Cardiac muscle cell (in vitro differentiated cells and primary cell): Measurements from ENCODE around the gene PRKAG2. TPM values are rescaled to one million over a fixed set of nuclear protein-coding genes. Genes with fewer than 3 reads are reported as not detected.

Experiments used
- DNase-seq, 2 donors: peaks; one replicate each; pipeline versions ENCODE4 v3.0.0 to v3.0.0-alpha.2; 2010 to 2017; ENCODE audit warnings: low read depth in 1 of 2, low spot score in 1 of 2
- H3K27ac ChIP-seq: fragments of 200-600 bp; sonication (generic); 2 replicates; pipeline ENCODE4 v1.5.1; 2016
- H3K27me3 ChIP-seq: fragments of 200-600 bp; sonication (generic); 2 replicates; pipeline ENCODE4 v1.6.0; 2016; ENCODE audit warnings: control low read depth
- H3K36me3 ChIP-seq: fragments of 200-600 bp; sonication (generic); 2 replicates; pipeline ENCODE4 v1.5.1; 2016; ENCODE audit warnings: control low read depth
- H3K4me1 ChIP-seq: fragments of 200-600 bp; sonication (generic); 2 replicates; pipeline ENCODE4 v1.8.1; 2017; ENCODE audit warnings: low read depth, mild to moderate bottlenecking, mixed run types
- H3K4me3 ChIP-seq: fragments of 200-600 bp; sonication (generic); 2 replicates; pipeline ENCODE4 v1.5.1; 2016; ENCODE audit warnings: mild to moderate bottlenecking
- H3K9me3 ChIP-seq: fragments of 200-600 bp; sonication (generic); 2 replicates; pipeline ENCODE4 v1.5.1; 2017; ENCODE audit warnings: low read depth, mild to moderate bottlenecking, control low read depth
- polyA plus RNA-seq: library from polyadenylated mRNA; unstranded; fragments of >200 nt; fragmentation: Nextera tagmentation; extraction: Ambion mirVana; gene quantifications from 2 replicates; pipeline ENCODE4 v1.2.1, GENCODE V29; 2016
- total RNA-seq: library from RNA; depleted of rRNA; stranded (reverse); fragments of >200 nt; gene quantifications from 2 replicates; pipeline ENCODE4 v1.2.3, GENCODE V29; 2016
- TF ChIP-seq, protein P1 (sequence below): IDR thresholded peaks from 2 replicates; pipeline ENCODE4 v1.5.1; 2012; ENCODE audit warnings: low read depth, mild to moderate bottlenecking, low read length

PRKAG2 gene
- total and polyA plus RNA-seq, 2 experiments from 2014 or later, result 43.4 to 85.3 TPM

DNA sequence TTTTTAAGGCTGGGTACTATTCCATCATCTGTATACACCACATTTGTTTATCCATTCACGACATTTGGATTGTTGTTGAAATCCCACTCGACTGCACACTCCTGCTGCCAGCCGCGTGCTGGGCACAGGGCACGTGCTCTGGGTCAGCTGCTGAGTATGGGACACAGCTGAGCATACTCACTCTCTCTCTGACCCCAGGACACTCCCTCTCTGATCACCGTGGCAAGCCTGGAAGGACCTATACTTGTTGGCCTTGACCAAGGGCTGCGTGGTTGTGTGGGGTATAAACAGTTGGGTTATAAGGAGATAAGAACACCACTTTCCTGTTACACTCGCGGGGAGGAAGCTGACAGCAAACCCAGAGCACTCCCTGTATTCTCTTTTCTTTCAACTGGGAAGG is 204.2 kb downstream of the PRKAG2 start:
- peak overlapping the region; percentile 84 for H3K27ac ChIP-seq
- no peaks in the 10 kb centered on the region for H3K27me3 ChIP-seq
- H3K4me1 ChIP-seq, result peaks cover 39% of the 10 kb centered on the region
- no peak overlapping the region for H3K4me3 ChIP-seq
- H3K9me3 ChIP-seq, result no peaks in the 10 kb centered on the region
- no peaks in the 10 kb centered on the region for H3K36me3 ChIP-seq
- TF ChIP-seq, protein P1, sequence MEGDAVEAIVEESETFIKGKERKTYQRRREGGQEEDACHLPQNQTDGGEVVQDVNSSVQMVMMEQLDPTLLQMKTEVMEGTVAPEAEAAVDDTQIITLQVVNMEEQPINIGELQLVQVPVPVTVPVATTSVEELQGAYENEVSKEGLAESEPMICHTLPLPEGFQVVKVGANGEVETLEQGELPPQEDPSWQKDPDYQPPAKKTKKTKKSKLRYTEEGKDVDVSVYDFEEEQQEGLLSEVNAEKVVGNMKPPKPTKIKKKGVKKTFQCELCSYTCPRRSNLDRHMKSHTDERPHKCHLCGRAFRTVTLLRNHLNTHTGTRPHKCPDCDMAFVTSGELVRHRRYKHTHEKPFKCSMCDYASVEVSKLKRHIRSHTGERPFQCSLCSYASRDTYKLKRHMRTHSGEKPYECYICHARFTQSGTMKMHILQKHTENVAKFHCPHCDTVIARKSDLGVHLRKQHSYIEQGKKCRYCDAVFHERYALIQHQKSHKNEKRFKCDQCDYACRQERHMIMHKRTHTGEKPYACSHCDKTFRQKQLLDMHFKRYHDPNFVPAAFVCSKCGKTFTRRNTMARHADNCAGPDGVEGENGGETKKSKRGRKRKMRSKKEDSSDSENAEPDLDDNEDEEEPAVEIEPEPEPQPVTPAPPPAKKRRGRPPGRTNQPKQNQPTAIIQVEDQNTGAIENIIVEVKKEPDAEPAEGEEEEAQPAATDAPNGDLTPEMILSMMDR, result no peak
- peak in 1 of 2 donors; percentile 38 for DNase-seq

DNA sequence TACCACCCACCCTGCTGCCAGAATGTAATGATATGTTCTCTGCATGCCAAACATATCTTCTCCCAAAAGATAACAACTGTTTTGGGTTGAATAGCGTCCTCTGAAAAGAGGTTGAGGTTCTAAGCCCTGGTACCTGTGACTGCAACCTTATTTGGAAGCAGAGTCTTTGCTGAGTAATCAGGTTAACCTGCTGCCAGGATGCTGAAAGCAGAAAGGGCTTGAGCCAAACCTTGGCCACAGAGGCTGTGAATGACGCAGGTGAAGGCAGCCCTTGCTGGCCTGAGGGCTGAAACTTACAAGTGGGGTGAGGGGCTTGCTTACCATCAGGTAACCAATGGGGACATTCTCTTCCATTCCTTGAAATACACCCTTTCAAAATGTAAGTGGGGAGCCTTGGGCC is 205.4 kb downstream of the PRKAG2 start:
- H3K4me3 ChIP-seq, result no peak overlapping the region
- H3K36me3 ChIP-seq, result no peaks in the 10 kb centered on the region
- no peak for DNase-seq
- no peaks in the 10 kb centered on the region for H3K27me3 ChIP-seq
- peak overlapping the region; percentile 60 for H3K27ac ChIP-seq
- no peaks in the 10 kb centered on the region for H3K9me3 ChIP-seq
- H3K4me1 ChIP-seq, result peaks cover 47% of the 10 kb centered on the region
- TF ChIP-seq, protein P1, result no peak

DNA sequence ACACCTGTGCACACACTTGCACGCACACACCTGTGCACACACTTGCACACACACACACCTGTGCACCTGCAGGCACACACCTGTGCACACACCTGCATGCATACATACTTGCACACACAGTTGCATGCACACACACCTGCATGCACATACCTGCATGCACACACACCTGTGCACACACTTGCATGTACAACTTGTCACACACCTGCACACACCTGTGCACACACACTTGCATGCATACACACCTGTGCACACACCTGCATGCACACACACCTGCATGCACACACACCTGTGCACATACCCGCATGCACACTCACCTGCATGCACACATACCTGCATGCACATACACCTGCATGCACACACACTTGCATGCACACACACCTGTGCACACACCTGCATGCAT is 207.2 kb downstream of the PRKAG2 start:
- TF ChIP-seq, protein P1, result no peak
- peaks cover 65% of the 10 kb centered on the region for H3K4me1 ChIP-seq
- no peaks in the 10 kb centered on the region for H3K27me3 ChIP-seq
- no peak overlapping the region for H3K4me3 ChIP-seq
- H3K36me3 ChIP-seq, result no peaks in the 10 kb centered on the region
- no peak for DNase-seq
- no peak overlapping the region for H3K27ac ChIP-seq
- no peaks in the 10 kb centered on the region for H3K9me3 ChIP-seq

DNA sequence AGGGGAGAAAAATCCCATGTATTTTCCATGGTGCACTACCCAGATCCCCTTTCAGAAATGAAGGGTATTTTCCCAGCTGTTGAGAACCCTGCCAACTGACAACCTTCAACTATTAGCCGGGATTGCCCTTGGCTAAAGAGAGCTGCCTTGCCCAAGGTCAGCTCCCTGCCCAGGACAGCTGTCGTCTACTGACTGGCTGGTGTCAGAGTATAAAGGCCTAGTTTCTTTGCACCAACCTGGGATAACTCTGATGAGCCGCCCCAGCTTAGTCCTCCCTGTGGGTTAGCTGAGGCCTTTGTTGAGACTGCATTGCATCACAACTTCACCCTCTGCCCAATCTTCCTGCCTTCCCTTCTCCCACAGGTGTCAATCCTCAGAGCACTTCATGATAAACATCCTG is 210.0 kb downstream of the PRKAG2 start:
- peak overlapping the region; percentile 96 for H3K27ac ChIP-seq
- TF ChIP-seq, protein P1, result no peak
- H3K27me3 ChIP-seq, result no peaks in the 10 kb centered on the region
- peaks cover 58% of the 10 kb centered on the region for H3K4me1 ChIP-seq
- peak in 1 of 2 donors; percentile 38 for DNase-seq
- H3K4me3 ChIP-seq, result no peak overlapping the region
- H3K36me3 ChIP-seq, result no peaks in the 10 kb centered on the region
- H3K9me3 ChIP-seq, result no peaks in the 10 kb centered on the region

DNA sequence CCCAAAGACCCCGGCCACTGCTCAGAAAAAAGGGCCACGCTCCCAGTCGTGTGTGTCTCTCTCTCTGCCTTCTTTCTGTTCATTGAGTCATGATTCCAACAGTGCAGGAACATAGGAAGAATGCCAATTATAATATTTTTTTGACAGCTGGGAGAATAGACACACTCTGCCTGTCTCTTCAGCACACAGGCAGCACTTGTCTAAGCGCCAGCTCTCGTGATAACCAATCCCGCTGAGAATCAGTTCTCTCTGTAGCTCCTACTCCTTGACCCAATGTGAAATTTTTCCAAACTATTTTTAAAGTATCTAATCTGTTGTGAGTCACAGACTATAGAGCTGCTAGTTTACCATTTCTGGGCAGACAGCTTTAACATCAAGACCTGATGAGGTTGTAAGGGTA is 211.5 kb downstream of the PRKAG2 start:
- peak; percentile 64 to 97 for DNase-seq
- TF ChIP-seq, protein P1, result no peak
- Histone ChIP-seq H3K27me3 (no peaks in the 10 kb centered on the region), H3K36me3 (no peaks in the 10 kb centered on the region), H3K27ac (peak overlapping the region; percentile 96), H3K4me3 (no peak overlapping the region), H3K4me1 (peaks cover 49% of the 10 kb centered on the region), H3K9me3 (no peaks in the 10 kb centered on the region)

DNA sequence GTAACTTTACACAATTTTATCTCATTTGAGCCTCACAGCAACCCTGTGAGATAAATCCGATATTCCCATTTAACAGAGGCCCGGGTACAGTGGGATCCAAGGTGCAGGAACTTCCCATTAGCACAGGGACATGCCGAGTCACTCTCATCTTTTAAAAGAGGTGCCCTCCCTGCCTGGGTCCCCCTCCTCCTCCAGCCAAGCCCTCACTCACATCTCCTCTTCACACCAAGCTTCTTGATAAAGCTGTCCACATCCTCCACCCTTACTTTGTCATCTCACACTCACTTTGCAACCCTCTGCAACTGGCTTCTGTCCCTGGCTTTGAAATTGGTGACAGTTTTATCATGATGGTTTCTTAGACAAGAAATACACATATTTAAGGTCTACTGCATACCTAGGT is 212.6 kb downstream of the PRKAG2 start:
- TF ChIP-seq, protein P1, result no peak
- Histone ChIP-seq H3K36me3 (no peaks in the 10 kb centered on the region), H3K27me3 (no peaks in the 10 kb centered on the region), H3K4me3 (no peak overlapping the region), H3K9me3 (no peaks in the 10 kb centered on the region), H3K4me1 (peaks cover 48% of the 10 kb centered on the region), H3K27ac (peak overlapping the region; percentile 96)
- DNase-seq, result peak in 1 of 2 donors; percentile 23
